ENCODE measurements around the gene SLC2A9. TPM values are rescaled to one million over a fixed set of nuclear protein-coding genes. Genes with fewer than 3 reads are reported as not detected.

The SLC2A9 gene
- total and polyA plus RNA-seq, 2 of the 13 experiments (the other 11 are each of a cell fraction or from before 2014, with no cell fraction given), result 36.2 to 42.3 TPM

DNA sequence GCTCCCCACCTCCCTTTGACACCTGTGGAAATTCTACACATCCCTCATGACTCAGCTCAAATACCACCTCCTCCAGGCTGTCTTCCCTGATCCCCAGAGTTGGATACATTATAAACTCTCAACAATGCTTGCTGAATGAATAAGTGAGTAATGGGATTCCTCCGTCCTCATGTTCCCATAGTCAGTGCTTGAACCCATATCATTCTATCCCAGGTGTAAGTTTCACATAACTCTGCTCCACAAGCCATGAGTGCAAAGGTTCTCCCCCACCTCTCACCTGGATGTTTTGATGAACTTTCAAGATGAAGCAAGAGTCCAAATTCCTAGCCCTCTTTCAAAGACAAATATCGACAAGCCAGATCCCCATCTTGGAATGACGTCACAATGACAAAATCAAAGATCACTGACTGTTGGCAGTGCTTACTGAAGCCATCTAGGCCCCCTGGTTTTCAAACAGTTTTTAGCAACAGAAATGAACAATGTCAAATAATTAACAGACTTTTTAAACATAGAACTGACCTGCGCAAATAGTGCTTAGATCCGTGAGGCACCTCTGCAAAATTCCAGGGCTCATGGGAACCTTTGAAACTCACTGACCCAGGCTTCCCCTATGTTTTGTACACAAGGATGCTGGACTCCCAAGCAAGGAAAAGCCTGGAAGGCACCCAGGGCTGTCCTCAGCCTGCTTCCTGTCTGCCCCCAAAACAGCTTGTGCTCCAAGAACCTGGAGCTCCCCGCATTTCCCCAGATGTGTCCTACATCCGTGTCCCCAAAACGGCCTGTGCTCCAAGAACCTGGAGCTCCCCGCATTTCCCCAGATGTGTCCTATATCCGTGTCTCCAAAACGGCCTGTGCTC lies 4.0 kb downstream of the SLC2A9 start (continued):
- peak; percentile 79 for TF ChIP-seq FOSL2 (CRISPR knock-in tag; IDR thresholded peaks at IDR 0.05)
- peak; percentile 60; the same call in 1 of the 2 replicates for TF ChIP-seq ETV5 (CRISPR knock-in tag; IDR thresholded peaks at IDR 0.05; ENCODE audit: borderline replicate concordance)
- TF ChIP-seq, protein P1, sequence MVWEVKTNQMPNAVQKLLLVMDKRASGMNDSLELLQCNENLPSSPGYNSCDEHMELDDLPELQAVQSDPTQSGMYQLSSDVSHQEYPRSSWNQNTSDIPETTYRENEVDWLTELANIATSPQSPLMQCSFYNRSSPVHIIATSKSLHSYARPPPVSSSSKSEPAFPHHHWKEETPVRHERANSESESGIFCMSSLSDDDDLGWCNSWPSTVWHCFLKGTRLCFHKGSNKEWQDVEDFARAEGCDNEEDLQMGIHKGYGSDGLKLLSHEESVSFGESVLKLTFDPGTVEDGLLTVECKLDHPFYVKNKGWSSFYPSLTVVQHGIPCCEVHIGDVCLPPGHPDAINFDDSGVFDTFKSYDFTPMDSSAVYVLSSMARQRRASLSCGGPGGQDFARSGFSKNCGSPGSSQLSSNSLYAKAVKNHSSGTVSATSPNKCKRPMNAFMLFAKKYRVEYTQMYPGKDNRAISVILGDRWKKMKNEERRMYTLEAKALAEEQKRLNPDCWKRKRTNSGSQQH (CRISPR knock-in tag; IDR thresholded peaks at IDR 0.05; ENCODE audit: low read depth), result 0 out of 2 replicates have a peak, but pooled peaks have one; percentile 12
- peak; percentile 59 for TF ChIP-seq ZNF709 (CRISPR knock-in tag; IDR thresholded peaks at IDR 0.05)
- TF ChIP-seq ZFP90 (CRISPR knock-in tag; IDR thresholded peaks at IDR 0.05; ENCODE audit: borderline replicate concordance), result no peak
- no peak for TF ChIP-seq NCOA5 (CRISPR knock-in tag; IDR thresholded peaks at IDR 0.05)
- TF ChIP-seq, protein P2, sequence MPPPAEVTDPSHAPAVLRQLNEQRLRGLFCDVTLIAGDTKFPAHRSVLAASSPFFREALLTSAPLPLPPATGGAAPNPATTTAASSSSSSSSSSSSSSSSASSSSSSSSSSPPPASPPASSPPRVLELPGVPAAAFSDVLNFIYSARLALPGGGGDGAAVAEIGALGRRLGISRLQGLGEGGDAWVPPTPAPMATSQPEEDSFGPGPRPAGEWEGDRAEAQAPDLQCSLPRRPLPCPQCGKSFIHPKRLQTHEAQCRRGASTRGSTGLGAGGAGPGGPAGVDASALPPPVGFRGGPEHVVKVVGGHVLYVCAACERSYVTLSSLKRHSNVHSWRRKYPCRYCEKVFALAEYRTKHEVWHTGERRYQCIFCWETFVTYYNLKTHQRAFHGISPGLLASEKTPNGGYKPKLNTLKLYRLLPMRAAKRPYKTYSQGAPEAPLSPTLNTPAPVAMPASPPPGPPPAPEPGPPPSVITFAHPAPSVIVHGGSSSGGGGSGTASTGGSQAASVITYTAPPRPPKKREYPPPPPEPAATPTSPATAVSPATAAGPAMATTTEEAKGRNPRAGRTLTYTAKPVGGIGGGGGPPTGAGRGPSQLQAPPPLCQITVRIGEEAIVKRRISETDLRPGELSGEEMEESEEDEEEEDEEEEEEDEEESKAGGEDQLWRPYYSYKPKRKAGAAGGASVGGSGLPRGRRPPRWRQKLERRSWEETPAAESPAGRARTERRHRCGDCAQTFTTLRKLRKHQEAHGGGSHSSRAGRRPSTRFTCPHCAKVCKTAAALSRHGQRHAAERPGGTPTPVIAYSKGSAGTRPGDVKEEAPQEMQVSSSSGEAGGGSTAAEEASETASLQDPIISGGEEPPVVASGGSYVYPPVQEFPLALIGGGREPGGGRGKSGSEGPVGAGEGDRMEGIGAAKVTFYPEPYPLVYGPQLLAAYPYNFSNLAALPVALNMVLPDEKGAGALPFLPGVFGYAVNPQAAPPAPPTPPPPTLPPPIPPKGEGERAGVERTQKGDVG (CRISPR knock-in tag; IDR thresholded peaks at IDR 0.05; ENCODE audit: borderline replicate concordance), result peak; percentile 75; the same call in 1 of the 2 replicates
- TF ChIP-seq TARDBP (CRISPR knock-in tag; IDR thresholded peaks at IDR 0.05), result peak; percentile 85
- peak; percentile 60; the same call in 1 of the 2 replicates for TF ChIP-seq NFE2 (CRISPR knock-in tag; IDR thresholded peaks at IDR 0.05)
- TF ChIP-seq NFIC (IDR thresholded peaks at IDR 0.05; ENCODE audit: low read length), result peak; percentile 93
- TF ChIP-seq, protein P3, sequence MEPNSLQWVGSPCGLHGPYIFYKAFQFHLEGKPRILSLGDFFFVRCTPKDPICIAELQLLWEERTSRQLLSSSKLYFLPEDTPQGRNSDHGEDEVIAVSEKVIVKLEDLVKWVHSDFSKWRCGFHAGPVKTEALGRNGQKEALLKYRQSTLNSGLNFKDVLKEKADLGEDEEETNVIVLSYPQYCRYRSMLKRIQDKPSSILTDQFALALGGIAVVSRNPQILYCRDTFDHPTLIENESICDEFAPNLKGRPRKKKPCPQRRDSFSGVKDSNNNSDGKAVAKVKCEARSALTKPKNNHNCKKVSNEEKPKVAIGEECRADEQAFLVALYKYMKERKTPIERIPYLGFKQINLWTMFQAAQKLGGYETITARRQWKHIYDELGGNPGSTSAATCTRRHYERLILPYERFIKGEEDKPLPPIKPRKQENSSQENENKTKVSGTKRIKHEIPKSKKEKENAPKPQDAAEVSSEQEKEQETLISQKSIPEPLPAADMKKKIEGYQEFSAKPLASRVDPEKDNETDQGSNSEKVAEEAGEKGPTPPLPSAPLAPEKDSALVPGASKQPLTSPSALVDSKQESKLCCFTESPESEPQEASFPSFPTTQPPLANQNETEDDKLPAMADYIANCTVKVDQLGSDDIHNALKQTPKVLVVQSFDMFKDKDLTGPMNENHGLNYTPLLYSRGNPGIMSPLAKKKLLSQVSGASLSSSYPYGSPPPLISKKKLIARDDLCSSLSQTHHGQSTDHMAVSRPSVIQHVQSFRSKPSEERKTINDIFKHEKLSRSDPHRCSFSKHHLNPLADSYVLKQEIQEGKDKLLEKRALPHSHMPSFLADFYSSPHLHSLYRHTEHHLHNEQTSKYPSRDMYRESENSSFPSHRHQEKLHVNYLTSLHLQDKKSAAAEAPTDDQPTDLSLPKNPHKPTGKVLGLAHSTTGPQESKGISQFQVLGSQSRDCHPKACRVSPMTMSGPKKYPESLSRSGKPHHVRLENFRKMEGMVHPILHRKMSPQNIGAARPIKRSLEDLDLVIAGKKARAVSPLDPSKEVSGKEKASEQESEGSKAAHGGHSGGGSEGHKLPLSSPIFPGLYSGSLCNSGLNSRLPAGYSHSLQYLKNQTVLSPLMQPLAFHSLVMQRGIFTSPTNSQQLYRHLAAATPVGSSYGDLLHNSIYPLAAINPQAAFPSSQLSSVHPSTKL (CRISPR knock-in tag; IDR thresholded peaks at IDR 0.05), result peak; percentile 90
- TF ChIP-seq, protein P4, sequence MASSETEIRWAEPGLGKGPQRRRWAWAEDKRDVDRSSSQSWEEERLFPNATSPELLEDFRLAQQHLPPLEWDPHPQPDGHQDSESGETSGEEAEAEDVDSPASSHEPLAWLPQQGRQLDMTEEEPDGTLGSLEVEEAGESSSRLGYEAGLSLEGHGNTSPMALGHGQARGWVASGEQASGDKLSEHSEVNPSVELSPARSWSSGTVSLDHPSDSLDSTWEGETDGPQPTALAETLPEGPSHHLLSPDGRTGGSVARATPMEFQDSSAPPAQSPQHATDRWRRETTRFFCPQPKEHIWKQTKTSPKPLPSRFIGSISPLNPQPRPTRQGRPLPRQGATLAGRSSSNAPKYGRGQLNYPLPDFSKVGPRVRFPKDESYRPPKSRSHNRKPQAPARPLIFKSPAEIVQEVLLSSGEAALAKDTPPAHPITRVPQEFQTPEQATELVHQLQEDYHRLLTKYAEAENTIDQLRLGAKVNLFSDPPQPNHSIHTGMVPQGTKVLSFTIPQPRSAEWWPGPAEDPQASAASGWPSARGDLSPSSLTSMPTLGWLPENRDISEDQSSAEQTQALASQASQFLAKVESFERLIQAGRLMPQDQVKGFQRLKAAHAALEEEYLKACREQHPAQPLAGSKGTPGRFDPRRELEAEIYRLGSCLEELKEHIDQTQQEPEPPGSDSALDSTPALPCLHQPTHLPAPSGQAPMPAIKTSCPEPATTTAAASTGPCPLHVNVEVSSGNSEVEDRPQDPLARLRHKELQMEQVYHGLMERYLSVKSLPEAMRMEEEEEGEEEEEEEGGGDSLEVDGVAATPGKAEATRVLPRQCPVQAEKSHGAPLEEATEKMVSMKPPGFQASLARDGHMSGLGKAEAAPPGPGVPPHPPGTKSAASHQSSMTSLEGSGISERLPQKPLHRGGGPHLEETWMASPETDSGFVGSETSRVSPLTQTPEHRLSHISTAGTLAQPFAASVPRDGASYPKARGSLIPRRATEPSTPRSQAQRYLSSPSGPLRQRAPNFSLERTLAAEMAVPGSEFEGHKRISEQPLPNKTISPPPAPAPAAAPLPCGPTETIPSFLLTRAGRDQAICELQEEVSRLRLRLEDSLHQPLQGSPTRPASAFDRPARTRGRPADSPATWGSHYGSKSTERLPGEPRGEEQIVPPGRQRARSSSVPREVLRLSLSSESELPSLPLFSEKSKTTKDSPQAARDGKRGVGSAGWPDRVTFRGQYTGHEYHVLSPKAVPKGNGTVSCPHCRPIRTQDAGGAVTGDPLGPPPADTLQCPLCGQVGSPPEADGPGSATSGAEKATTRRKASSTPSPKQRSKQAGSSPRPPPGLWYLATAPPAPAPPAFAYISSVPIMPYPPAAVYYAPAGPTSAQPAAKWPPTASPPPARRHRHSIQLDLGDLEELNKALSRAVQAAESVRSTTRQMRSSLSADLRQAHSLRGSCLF (CRISPR knock-in tag; IDR thresholded peaks at IDR 0.05; ENCODE audit: borderline replicate concordance), result no peak

Data from HepG2 (cell line).